ENCODE measurements around the gene SPC24. TPM values are rescaled to one million over a fixed set of nuclear protein-coding genes. Genes with fewer than 3 reads are reported as not detected.
"Not testable (repeated sequence)": the region's sequence is repeated elsewhere in the genome, so short reads cannot be mapped to it uniquely, and the experiment has no call there.

SPC24 gene
- total RNA-seq, 1 experiment from 2014 or later: 36.4 TPM

- no peaks in the 10 kb centered on the region for H3K27me3 Mint-ChIP-seq (ENCODE audit: unreplicated experiment)
- no peak overlapping the region for H3K4me3 Mint-ChIP-seq (ENCODE audit: low read depth, unreplicated experiment)
- TF ChIP-seq CTCF (IDR thresholded peaks at IDR 0.05; ENCODE audit: unreplicated experiment): no peak
- H3K36me3 Mint-ChIP-seq (ENCODE audit: insufficient read depth, unreplicated experiment): peaks cover 9% of the 10 kb centered on the region
- H3K9me3 Mint-ChIP-seq (ENCODE audit: low read depth, unreplicated experiment): no peaks in the 10 kb centered on the region
- no peaks in the 10 kb centered on the region for H3K4me1 Mint-ChIP-seq (ENCODE audit: low read depth, unreplicated experiment)
- CTCF ChIA-PET: no interaction called here
- DNase-seq: no peak
- no TSS peak for BruUV-seq (replicated peaks)
- intact Hi-C loops (cut with micrococcal nuclease; ENCODE audit: unreplicated experiment): no loop called here
- H3K27ac Mint-ChIP-seq (ENCODE audit: unreplicated experiment): no peak overlapping the region
Observed at GRCh38 chr19:11181488-11181887, 25.9 kb upstream of the SPC24 start.

- H3K36me3 Mint-ChIP-seq (ENCODE audit: insufficient read depth, unreplicated experiment); H3K4me1 Mint-ChIP-seq (ENCODE audit: low read depth, unreplicated experiment); H3K27me3 Mint-ChIP-seq (ENCODE audit: unreplicated experiment); intact Hi-C loops (cut with micrococcal nuclease; ENCODE audit: unreplicated experiment); BruUV-seq (replicated peaks); H3K4me3 Mint-ChIP-seq (ENCODE audit: low read depth, unreplicated experiment); H3K27ac Mint-ChIP-seq (ENCODE audit: unreplicated experiment); H3K9me3 Mint-ChIP-seq (ENCODE audit: low read depth, unreplicated experiment); CTCF ChIA-PET; DNase-seq: not testable (repeated sequence)
Observed at GRCh38 chr19:11180975-11181374, 25.4 kb upstream of the SPC24 start.

GRCh38 chr19:11180346-11180745, 24.8 kb upstream of the SPC24 start:
- Mint-ChIP-seq H3K36me3 (ENCODE audit: insufficient read depth, unreplicated experiment) (peaks cover 9% of the 10 kb centered on the region), H3K27me3 (ENCODE audit: unreplicated experiment) (no peaks in the 10 kb centered on the region), H3K4me1 (ENCODE audit: low read depth, unreplicated experiment) (no peaks in the 10 kb centered on the region), H3K9me3 (ENCODE audit: low read depth, unreplicated experiment) (no peaks in the 10 kb centered on the region), H3K4me3 (ENCODE audit: low read depth, unreplicated experiment) (no peak overlapping the region), H3K27ac (ENCODE audit: unreplicated experiment) (no peak overlapping the region)
- CTCF ChIA-PET: no interaction called here
- TF ChIP-seq CTCF (IDR thresholded peaks at IDR 0.05; ENCODE audit: unreplicated experiment): no peak
- intact Hi-C loops (cut with micrococcal nuclease; ENCODE audit: unreplicated experiment): no loop called here
- no TSS peak for BruUV-seq (replicated peaks)
- no peak for DNase-seq

- no peak overlapping the region for H3K27ac Mint-ChIP-seq (ENCODE audit: unreplicated experiment)
- no peak for TF ChIP-seq CTCF (IDR thresholded peaks at IDR 0.05; ENCODE audit: unreplicated experiment)
- H3K36me3 Mint-ChIP-seq (ENCODE audit: insufficient read depth, unreplicated experiment): peaks cover 9% of the 10 kb centered on the region
- CTCF ChIA-PET: no interaction called here
- no TSS peak for BruUV-seq (replicated peaks)
- H3K4me3 Mint-ChIP-seq (ENCODE audit: low read depth, unreplicated experiment): no peak overlapping the region
- no peaks in the 10 kb centered on the region for H3K27me3 Mint-ChIP-seq (ENCODE audit: unreplicated experiment)
- no peaks in the 10 kb centered on the region for H3K4me1 Mint-ChIP-seq (ENCODE audit: low read depth, unreplicated experiment)
- no peak for DNase-seq
- no peaks in the 10 kb centered on the region for H3K9me3 Mint-ChIP-seq (ENCODE audit: low read depth, unreplicated experiment)
- intact Hi-C loops (cut with micrococcal nuclease; ENCODE audit: unreplicated experiment): no loop called here
Observed at GRCh38 chr19:11179716-11180297, 24.2 kb upstream of the SPC24 start.

- CTCF ChIA-PET; H3K4me1 Mint-ChIP-seq (ENCODE audit: low read depth, unreplicated experiment); H3K36me3 Mint-ChIP-seq (ENCODE audit: insufficient read depth, unreplicated experiment); H3K27me3 Mint-ChIP-seq (ENCODE audit: unreplicated experiment); intact Hi-C loops (cut with micrococcal nuclease; ENCODE audit: unreplicated experiment); BruUV-seq (replicated peaks); H3K9me3 Mint-ChIP-seq (ENCODE audit: low read depth, unreplicated experiment); H3K4me3 Mint-ChIP-seq (ENCODE audit: low read depth, unreplicated experiment); DNase-seq; H3K27ac Mint-ChIP-seq (ENCODE audit: unreplicated experiment): not testable (repeated sequence)
Observed at GRCh38 chr19:11179145-11179465, 23.5 kb upstream of the SPC24 start.

All from Calu3 (cell line).